Kasumi-1 (cell line): ENCODE measurements around the gene TUBA8.
"Not testable (repeated sequence)": the region's sequence is repeated elsewhere in the genome, so short reads cannot be mapped to it uniquely, and the experiment has no call there.

Experiments used
- DNase-seq, 2 experiments: peaks; one replicate each; lab custom pipeline; 2025; lab: John Stamatoyannopoulos, UW

The TUBA8 gene

DNA sequence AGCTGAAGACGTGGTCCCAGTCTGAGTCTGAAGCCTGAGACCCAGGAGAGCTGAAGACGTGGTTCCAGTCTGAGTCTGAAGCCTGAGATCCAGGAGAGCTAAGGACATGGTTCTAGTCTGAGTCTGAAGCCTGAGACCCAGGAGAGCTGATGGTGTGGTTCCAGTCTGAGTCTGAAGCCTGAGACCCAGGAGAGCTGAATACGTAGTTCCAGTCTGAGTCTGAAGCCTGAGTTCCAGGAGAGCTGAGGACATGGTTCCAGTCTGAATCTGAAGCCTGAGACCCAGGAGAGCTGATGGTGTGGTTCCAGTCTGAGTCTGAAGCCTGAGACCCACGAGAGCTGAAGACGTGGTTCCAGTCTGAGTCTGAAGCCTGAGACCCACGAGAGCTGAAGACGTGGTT, 4.6 kb upstream of the TUBA8 start:
- DNase-seq = not testable (repeated sequence)

DNA sequence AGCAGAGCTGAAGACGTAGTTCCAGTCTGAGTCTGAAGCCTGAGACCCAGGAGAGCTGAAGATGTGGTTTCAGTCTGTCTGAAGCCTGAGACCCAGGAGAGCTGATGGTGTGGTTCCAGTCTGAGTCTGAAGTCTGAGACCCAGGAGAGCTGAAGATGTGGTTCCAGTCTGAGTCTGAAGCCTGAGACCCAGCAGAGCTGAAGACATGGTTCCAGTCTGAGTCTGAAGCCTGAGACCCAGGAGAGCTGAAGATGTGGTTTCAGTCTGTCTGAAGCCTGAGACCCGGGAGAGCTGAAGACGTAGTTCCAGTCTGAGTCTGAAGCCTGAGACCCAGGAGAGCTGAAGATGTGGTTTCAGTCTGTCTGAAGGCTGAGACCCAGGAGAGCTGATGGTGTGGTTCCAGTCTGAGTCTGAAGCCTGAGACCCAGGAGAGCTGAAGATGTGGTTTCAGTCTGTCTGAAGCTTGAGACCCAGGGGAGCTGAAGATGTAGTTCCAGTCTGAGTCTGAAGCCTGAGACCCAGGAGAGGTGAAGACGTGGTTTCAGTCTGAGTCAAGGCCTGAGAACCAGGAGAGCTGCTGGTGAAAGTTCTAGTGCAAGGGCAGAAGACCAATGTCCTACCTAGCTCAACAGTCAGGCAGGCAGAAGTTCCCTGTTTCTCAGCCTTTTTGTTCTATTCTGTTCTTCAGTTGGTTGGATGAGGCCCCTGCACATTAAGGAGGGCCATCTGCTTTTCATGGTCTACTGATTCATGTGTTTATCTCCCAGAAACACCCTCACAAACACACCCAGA, 3.9 kb upstream of the TUBA8 start:
- not testable (repeated sequence) for DNase-seq

GRCh38 chr22:18108187-18108586, 2.4 kb upstream of the TUBA8 start:
- no peak for DNase-seq

DNA sequence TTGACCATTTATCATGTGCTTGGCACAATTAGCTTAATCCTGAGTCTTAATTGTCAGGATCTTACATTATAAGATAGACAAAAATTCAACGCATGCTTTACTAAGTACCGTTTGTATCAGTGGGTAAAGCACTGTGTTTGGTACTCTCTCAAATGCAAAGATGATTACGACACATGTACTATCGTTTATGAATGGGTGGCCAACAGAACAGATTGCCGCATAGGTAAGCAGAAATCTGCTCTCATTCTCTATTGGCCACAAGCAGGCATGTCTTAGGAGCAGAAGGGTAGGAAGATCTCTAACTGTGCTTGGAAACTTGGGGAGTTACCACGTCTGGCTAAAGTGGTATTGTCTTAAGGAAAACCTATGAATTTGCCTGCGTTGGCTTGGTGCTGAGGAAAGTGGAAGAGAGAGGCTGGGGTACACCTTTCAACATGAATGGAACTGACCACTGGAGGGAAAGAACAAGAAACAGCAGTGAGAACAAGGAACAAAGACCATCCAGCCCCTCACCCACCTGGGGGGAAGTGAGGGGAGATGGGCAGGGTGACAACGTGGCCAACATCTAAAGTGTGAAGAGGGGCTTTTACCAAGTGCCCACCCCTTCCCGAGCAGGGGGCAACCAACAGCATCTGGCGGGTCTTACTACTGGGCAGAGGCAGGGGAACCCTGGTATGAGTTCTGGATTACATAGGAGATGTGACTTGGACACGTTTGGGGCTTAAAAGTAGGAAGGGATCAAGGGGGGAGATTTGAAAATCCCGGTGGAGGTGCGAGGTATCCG, 1.0 kb upstream of the TUBA8 start:
- no peak for DNase-seq

DNA sequence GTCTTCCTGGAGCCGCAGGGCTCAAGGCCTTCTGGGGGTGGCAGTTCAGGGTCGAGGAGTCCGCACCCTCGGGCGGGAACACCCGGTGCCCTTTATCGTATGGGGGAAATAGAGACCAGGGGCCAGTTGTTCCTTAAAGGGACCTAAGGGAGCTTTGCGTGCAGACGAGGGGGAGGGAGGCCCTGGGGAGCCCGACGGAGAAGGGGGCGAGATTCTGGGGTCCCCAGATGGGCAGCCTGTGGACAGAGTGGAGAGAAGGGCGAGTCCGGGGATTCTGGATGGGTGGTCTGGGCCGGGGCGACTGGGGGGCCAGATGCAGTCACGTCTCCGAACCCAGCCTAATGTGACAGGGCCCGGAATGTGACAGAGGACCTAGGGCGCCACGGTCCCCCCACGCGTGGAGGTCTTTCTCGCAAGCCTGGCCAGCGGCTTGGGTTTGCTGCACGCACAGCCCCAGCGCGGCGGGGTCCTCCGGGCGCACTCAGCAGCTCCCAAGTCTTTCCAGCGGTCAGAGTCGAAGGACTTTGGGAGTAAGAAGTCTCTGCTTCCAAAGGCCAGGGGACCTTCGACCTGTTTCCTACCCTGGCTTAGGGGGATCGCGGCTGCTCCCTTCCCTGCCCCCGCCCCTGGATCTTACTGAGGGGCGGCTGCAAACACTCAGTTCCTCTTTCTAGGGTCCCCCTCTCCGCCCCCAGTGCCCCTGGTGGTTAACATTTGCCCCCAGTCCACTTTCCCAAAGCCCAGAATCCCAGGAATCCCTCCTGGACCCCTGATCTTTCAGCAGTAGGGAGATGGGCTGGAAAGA, 547 bp downstream of the TUBA8 start:
- DNase-seq = no peak

- no peak for DNase-seq
Observed at GRCh38 chr22:18111759-18112330, 1.2 kb downstream of the TUBA8 start.

- no peak for DNase-seq
Observed at GRCh38 chr22:18112440-18112839, 1.8 kb downstream of the TUBA8 start.

DNA sequence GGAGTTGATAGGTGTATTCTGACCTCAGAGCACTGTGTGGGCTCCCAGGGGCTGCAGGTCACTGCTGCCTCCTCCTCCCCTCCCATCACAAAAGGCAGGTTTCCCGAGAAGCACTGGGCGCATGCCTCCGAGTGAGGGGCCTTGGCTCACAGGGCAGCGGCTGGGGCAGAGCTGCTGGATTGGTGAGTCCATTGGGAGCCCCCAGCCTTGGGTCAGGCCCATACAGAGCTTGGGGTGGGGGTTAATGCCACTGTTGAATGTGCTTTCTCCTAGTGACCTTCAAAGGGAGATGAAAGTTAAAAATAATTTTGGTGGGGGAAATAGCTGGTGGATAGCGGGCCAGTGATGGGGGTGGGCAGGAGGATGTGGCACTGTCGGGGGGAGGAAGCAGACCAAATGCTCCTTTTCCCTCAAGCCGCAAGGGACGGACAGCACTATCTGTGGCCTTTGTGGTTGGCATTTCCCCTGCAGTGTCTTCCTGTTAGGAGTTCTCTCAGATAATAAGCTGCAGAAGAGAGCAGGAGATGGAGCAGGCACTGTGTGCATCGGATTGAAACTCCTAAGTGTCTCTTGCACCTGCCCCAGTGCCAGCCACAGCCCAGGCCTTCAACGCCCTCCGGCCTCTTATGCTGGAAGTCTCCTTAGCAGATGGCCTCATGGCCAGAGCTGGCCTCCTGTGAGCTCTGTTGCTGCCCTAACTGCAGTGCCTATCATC, 3.2 kb downstream of the TUBA8 start:
- peak; percentile 60 to 72 for DNase-seq

GRCh38 chr22:18114495-18114894, 3.9 kb downstream of the TUBA8 start:
- no peak for DNase-seq

DNA sequence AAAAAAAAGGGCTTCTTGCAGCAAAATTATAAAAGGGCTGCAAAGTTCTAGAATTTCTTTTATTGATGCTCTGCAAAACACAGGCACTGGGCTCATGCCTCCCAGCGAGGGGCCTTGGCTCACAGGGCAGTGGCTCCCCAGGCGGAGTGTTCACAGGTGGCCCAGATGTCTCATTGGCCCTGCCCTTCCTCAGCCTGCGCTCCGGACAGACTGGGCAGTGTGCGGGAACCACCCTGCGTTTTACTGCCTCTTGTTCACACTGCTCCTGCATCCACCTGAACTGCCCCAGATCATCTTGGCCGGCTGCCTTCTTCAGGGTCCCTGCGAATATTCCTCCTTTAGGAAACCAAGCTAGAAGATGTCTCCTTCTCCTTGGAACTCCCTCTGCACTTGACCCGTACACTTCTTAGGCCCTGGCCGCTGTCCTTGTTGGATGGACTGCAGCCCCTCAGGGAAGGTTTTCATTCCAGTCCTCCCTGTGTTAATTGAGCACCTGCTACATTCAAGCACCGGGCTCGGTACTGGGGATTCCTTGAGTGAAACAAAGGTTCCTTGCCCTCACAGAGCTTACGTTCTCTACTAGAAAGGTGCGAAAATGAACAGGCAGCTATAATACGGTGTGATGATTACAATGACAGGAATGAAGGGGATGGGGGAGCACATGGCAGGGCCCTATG, 4.5 kb downstream of the TUBA8 start:
- no peak for DNase-seq

DNA sequence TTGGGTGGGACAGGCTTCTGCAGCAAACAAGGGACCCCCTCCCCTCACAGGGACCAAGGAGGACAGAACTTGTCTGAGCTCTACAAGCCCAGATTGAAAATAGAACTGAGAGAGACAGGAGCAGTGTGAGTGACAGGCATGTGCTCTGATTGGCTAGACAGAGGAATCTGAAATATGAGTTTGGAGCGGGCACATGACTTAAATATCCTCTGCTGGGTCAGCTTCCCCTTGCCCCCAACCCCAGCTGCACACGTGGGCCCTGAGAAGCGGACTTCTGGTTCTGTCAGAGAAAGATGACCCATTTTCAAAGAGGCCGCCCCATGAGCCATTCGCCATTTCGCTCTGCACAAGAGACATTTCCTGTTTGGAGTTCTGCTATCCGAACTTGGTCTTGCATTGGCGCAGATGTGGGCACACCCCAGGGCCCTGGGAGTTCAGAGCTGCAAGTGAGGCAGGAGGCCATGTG, 5.3 kb downstream of the TUBA8 start:
- DNase-seq = no peak

DNA sequence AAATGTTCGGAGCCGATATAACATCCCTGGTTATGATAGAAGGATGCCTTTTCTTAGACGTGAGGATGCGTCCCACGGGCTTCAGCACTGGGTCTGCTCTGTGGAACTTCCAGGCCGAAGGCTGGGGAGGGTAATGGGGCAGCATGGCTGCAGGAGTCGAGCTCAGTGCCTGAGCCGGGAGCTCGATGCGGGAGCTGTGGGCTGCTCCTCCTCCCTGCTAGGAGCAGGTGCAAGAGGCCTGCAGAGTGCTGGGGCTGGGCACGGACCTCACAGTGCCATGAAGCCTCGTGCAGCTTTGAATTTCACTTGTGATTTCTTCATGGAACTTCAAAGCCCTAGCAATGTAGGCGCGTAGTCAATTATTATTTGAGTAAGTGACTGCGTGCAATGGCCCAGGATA, 6.0 kb downstream of the TUBA8 start:
- DNase-seq = no peak

- DNase-seq = no peak
Observed at GRCh38 chr22:18118345-18118915, 7.8 kb downstream of the TUBA8 start.

GRCh38 chr22:18119409-18120110, 9.0 kb downstream of the TUBA8 start:
- DNase-seq = no peak

DNA sequence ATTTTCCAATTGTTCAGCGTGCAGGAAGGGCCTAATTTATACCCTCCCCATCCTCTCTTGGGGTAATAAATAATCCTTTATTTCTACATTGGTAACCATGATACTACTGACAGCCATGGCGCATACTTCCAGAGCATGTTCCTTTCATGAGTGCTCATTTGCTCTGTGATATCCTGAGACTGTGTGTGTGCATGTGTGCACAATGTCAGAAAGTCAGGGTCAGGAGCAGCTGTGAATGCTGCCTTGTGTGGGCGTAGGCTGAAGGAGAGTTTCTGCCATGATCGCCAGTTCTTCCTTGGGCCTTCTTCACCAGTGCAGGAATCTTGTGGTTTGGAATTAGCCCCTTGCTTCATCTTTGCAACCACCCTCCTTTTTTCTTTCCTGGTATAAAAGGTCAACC, 10.2 kb downstream of the TUBA8 start:
- no peak for DNase-seq

DNA sequence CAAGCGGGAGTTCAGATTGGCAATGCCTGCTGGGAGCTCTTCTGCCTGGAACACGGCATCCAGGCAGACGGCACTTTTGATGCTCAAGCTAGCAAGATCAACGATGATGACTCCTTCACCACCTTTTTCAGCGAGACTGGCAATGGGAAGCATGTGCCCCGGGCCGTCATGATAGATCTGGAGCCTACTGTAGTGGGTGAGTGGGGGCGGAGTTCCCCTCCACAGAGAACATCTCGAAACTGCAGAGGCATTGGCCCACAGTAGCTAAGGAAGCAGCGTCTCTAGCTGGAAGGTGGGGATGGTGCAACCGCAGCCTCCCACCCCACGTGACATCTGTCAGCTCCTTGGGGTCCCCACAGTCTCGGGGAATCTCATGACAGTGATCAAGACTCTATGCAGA, 10.9 kb downstream of the TUBA8 start:
- DNase-seq = no peak

DNA sequence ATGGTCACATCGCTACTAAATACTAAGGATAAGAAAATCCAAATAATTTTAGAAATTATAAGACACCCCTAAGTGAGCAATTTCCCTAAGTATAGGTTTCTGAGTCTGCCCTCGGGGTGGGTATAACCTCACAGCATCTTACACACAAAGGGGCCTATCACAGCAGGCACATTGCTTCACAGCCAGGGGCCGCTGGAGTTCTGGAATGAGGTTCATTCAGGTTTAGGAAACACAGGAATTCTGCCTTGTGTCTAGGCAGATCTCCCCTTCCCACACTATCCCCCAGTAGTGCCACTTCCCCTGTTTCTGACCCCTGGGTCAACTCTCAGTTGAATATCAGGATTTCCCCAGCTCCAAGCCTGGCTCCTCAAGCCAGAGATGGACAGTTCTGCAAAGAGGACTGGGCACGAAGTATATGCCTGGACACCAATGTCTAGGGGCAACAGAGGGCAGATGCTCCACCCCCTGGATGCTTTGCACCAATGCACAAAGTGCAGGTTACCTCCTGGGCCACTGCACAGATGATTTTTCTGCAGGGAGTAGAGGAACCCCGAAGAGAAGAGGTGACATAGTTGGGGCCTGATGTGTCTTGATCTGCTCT, 11.4 kb downstream of the TUBA8 start:
- DNase-seq = no peak

GRCh38 chr22:18123476-18124025, 12.9 kb downstream of the TUBA8 start:
- DNase-seq = not testable (repeated sequence)

DNA sequence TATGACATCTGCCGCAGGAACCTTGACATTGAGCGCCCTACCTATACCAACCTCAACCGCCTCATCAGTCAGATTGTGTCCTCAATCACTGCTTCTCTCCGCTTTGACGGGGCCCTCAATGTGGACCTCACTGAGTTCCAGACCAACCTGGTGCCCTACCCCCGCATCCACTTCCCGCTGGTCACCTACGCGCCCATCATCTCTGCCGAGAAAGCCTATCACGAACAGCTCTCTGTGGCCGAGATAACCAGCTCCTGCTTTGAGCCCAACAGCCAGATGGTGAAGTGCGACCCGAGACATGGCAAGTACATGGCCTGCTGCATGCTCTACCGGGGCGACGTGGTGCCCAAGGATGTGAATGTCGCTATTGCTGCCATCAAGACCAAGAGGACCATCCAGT, 16.0 kb downstream of the TUBA8 start:
- DNase-seq = no peak
